ENCODE measurements around the gene CFAP300.

Gene CFAP300

GRCh38 chr11:102071497-102072472, 24.5 kb downstream of the CFAP300 start:
- no peak for DNase-seq (ENCODE audit: low read depth in 1 of 2, low spot score in 1 of 2)

DNA sequence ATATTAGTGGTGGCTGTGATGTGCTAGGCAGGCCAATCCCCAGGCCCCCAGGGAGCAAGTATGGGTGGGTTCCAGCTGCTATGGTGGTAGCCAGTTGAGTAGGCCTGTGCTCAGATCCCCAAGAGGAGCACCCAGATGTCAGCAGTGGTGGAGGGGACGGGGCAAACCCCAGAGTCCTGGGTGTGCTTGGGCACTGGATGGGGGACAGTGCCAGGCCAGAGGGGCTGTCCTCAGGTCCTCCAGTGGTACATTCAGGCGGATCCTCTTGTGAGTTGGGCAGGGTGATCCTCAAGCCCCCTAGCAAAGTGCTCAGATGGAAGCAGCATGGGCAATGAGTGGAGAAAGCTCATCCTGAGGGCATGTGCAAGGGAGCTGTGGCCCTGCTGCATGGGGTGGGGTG, 26.0 kb downstream of the CFAP300 start:
- DNase-seq (ENCODE audit: low read depth in 1 of 2, low spot score in 1 of 2) = no peak

DNA sequence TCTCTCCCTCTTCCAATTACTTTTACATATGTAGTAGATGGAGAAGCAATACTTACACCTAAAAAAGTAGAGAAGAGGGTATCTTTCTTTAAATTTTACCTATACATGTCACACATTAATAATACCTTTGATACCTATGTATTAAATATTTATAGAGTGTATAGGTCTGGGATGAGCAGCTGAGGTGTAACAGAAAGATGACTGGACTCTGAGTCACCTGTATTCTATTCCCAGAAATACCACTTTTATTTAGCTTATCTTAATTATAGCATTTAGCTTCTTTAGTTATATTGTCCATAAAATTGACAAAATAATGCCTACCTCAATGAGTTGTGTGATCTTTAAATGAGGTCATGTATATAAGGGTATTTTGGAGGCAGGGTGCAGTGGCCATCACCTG, 32.4 kb downstream of the CFAP300 start:
- DNase-seq (ENCODE audit: low read depth in 1 of 2, low spot score in 1 of 2) = no peak

GRCh38 chr11:102081313-102081712, 34.1 kb downstream of the CFAP300 start:
- no peak for DNase-seq (ENCODE audit: low read depth in 1 of 2, low spot score in 1 of 2)

GRCh38 chr11:102085864-102086551, 38.8 kb downstream of the CFAP300 start:
- DNase-seq (ENCODE audit: low read depth in 1 of 2, low spot score in 1 of 2) = no peak

DNA sequence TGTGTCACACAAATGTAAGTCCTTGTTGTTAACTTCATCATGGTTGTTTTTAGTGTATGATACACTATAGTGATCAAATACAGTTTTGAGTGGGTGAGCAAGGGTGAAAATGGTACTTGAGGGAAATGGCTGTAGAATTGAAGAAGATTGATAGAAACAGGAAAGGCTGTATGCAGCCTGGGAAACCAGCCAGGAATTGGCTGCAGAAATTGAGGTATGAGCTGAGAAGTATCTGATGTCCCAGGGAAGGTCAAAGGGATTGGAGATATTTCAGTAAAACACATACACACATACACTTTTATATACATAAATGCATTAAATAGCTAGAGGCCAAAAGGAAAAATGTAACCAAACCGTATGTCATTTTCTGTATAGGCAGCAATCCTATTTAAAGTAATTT, 49.9 kb downstream of the CFAP300 start:
- no peak for DNase-seq (ENCODE audit: low read depth in 1 of 2, low spot score in 1 of 2)

- no peak for DNase-seq (ENCODE audit: low read depth in 1 of 2, low spot score in 1 of 2)
Measured at GRCh38 chr11:102099755-102100154, 52.5 kb downstream of the CFAP300 start.

DNA sequence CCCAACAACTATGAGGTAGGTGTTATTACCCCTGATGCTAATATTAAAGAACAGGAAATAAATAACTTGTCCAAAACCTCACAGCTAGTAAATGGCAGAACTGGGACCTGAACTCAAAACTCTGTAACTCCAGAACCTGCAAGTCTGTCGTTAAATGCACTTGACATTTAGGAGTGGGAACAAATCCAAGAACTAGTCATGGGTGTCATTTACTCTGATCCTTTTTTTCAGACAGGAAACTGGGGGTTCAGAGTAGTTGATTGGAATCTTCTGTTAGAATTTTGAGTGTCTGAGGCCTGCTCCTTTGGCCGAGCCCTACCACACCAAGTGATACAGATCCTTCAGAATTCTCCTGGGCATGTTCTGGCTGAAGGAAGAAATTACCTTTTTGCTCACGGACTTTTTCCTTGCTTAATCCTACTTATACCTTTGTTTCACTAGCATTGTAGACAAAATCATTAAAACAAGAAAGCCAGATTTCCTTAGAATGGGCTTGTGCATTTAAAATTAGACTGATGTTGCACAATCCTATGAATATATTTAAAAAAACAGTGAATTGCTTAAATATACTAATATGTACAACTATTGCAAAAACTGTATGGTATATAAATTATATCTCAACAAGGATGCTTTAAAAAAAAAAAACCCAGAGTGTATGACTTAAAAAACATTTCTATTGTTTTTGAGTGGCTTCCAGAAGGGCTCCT, 61.6 kb downstream of the CFAP300 start:
- no peak for DNase-seq (ENCODE audit: low read depth in 1 of 2, low spot score in 1 of 2)

- DNase-seq (ENCODE audit: low read depth in 1 of 2, low spot score in 1 of 2) = peak; percentile 33 to 37
Measured at GRCh38 chr11:102109896-102110760, 62.9 kb downstream of the CFAP300 start, which contains the start of gene YAP1. Gene YAP1, plus strand, starts transcription at chr11:102110447. Its CDS starts 402 bp downstream, at chr11:102110849.

DNA sequence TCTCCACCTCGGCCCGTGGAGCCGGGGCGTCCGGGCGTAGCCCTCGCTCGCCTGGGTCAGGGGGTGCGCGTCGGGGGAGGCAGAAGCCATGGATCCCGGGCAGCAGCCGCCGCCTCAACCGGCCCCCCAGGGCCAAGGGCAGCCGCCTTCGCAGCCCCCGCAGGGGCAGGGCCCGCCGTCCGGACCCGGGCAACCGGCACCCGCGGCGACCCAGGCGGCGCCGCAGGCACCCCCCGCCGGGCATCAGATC, 63.4 kb downstream of the CFAP300 start:
- no peak for DNase-seq (ENCODE audit: low read depth in 1 of 2, low spot score in 1 of 2)

GRCh38 chr11:102111011-102111786, 64.0 kb downstream of the CFAP300 start:
- DNase-seq (ENCODE audit: low read depth in 1 of 2, low spot score in 1 of 2) = no peak

DNA sequence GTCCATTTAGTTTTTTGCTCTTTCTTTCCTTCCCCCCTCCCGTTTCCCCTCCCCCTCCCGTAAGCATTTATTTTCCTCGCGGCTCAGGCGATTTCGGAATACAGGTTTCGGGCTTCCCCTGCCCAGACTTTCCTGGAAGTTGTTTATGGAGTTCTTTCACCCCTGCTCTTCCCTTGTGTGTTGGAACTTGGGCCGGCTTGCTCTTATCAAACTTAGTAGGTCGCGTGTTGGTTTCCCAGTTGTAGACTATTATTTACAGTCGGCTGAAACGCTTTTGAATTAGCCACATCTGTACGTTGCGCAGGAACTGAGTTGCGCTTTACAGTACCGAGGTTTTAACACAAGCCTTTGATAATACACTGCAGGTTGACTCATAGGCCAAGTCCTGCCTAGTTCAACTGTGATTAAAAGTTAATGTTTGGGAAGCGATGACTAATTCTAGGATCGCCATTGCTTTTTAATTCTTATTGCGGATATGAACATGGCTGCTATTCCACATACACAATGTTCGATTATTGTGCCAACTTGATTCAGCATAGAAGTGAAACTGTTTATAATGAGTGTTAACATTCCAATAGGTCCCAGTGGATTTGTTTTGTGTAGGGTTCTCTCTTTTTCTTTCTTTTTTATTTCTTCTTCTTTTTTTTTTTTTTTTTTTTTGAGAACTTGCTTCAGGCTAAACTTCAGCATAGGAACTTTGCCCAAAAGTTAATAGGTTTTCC, 64.7 kb downstream of the CFAP300 start:
- peak in 1 of 2 donors; percentile 9 for DNase-seq (ENCODE audit: low read depth in 1 of 2, low spot score in 1 of 2)

DNA sequence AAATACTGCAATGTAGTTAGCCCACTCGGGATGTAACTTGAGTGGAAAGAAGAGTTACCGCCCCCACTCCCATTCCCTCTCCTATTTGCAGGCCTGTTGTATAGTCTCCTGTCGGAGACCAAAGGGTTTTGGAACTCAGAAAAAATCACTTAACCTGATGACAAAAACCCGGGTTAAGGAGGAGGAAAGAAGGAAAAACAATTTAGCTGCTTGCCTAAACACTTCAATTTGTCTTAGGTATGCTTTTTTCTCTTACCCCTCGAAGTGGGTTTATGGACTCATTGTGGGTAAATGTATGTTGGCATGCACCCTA, 65.2 kb downstream of the CFAP300 start:
- no peak for DNase-seq (ENCODE audit: low read depth in 1 of 2, low spot score in 1 of 2)

DNA sequence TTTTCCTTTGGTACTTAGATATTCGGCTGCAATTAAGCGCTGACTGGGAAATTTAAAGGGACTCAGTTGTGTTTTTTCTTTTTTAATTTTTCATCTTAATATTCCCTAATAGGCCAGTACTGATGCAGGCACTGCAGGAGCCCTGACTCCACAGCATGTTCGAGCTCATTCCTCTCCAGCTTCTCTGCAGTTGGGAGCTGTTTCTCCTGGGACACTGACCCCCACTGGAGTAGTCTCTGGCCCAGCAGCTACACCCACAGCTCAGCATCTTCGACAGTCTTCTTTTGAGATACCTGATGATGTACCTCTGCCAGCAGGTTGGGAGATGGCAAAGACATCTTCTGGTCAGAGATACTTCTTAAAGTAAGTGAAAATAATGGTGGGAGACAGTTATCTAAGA, 66.8 kb downstream of the CFAP300 start:
- no peak for DNase-seq (ENCODE audit: low read depth in 1 of 2, low spot score in 1 of 2)

DNA sequence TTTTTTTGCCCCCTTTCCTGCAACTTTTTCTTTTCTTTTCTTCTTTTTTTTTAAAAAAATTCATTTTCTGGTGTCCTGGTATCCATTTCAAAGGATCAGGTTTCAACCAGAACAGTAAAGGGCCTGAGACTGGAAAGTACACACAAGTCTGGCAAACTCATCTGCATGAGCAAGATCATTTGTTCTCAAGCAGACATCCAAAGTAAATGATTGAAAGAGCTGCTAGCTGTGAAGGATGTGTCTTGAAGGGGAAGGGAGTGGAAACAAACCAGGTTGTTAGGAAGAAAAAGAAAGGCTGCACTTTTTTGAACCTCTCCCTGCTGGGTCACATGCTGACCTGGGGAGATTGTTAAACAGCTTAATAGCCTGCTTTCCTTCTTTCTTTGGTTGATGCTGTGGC, 68.3 kb downstream of the CFAP300 start:
- DNase-seq (ENCODE audit: low read depth in 1 of 2, low spot score in 1 of 2) = no peak

DNA sequence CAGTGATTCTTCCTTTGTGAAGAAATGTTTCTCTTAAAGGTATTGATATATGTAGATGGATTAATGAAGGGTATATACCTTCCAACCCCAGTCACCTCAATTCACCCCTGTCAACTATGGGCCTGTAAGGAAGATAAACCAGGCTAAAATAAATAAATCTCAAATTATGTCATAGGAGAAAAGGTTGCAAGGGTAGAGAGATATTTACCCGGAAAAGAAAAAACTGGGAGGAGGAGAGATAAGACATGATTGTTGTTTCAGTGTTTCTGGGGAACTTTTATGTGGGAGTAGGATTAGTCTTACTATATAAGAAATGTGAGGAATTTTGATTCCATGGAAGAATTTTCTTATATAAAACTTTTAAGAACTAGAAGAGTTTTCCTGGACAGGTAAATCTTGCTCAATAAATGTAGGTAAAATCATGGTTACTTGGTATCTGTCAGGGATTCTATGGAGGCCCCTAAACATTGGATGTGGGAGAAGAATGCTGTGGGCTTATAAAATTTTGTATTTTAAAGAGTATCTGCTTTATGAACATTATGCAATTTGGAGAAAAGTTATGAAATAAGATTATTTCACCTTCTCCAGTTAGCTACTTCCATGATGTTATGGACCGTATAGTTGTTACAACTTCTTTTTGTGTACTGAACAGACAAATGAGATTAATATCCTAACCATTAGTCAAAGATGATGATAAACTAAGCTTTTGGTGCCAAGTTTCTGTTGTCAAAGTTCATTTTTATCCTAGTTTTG, 69.4 kb downstream of the CFAP300 start:
- no peak for DNase-seq (ENCODE audit: low read depth in 1 of 2, low spot score in 1 of 2)

DNA sequence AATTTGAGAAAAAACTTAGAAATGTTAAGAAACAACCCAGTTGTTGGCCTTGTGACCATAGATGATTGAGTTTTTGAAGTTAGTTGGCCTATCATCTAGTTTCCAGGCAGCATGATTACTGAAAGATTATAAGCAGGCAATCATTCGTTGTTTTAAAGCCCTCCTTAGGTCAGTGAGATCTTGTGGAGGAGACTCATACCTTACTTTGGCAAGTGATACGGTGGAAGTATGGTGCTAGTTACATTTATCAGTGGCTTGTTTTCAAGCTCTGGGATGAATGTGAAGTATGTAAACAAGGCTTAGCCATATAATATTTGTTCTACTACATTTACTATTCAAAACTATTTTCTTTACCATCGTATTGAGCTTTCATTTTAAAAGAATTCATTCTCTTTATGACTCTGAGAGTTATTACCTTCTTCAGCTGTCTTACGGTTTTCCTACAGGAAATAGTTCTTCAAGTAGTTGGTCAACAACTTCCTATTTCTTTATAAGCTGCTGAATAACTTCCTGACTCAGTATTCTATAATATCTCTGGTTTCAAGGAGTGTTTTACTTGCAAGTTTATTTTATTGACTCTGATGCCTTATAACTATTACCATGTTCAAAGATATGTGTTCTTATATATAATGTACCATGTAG, 70.4 kb downstream of the CFAP300 start:
- no peak for DNase-seq (ENCODE audit: low read depth in 1 of 2, low spot score in 1 of 2)

DNA sequence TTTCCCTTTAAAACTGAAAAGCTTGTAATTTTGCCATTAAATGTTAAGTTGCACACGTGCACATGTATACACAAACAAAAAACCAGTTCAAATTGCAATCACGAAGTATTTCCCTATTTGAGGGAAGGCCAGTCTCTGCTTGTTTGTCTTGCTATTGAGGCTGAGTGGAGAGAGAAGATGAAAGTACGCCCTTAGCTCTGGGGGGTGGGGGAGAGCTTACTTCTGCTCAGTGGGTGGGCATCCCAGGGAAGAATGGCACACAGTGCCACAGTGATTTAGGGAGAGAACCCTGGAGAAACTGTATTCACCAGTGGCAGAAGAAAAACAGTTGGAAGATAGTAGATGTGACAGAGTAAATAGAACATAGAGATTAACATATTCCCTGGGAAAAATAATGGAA, 71.7 kb downstream of the CFAP300 start:
- DNase-seq (ENCODE audit: low read depth in 1 of 2, low spot score in 1 of 2) = no peak

DNA sequence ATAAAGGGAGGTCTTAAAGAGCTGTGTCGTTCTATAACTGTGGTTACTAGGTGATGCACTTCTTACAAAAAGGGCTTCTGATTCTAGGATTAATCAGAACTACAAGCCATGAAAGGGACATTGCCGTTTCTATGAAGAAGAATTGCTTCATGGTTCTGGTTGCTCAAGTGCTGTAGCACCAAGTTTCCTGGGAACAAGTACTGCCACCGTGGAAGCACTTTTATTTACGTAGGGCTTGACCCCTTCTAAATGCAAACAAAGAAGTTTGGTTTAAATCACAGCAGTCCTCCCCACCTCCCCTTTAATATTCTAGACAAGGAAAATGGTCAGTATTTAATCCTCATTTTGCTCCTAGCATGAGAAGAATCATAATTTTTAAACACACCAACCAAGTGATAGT, 72.8 kb downstream of the CFAP300 start:
- no peak for DNase-seq (ENCODE audit: low read depth in 1 of 2, low spot score in 1 of 2)
